IPS DF 6.9 (cell line): ENCODE results near the gene SEBOX.

Source experiments
- DNase-seq: peaks from one replicate; pipeline ENCODE4 v3.0.0-alpha.2; 2013; ENCODE audit warnings: low read depth, low spot score
- H3K27ac ChIP-seq: one replicate; pipeline ENCODE4 v1.5.1; 2013; ENCODE audit warnings: low read length, control low read depth
- H3K27me3 ChIP-seq: 2 replicates; pipeline ENCODE4 v1.6.1; 2013; ENCODE audit warnings: mild to moderate bottlenecking, low read length; ENCODE audit not compliant: control insufficient read depth, insufficient read depth
- H3K36me3 ChIP-seq: 2 replicates; pipeline ENCODE4 v1.6.1; 2013; ENCODE audit warnings: low read length; ENCODE audit not compliant: control insufficient read depth, insufficient read depth
- H3K4me1 ChIP-seq: 2 replicates; pipeline ENCODE4 v1.6.1; 2013; ENCODE audit warnings: low read length; ENCODE audit not compliant: control insufficient read depth, insufficient read depth
- H3K4me3 ChIP-seq: 2 replicates; pipeline ENCODE4 v1.5.1; 2013; ENCODE audit warnings: mild to moderate bottlenecking, low read length
- H3K9me3 ChIP-seq: 2 replicates; pipeline ENCODE4 v1.6.1; 2013; ENCODE audit warnings: low read length, inconsistent platforms; ENCODE audit not compliant: control insufficient read depth, insufficient read depth
- WGBS: extraction: QIAGEN DNeasy Blood & Tissue Kit; methylation state at CpG from one replicate; pipeline ENCODE4 v1.1.7; 2013; ENCODE audit warnings: mixed read lengths, missing lambda C conversion rate; ENCODE audit not compliant: insufficient read length, insufficient coverage; 5-methylcytosine and 5-hydroxymethylcytosine counted together

The SEBOX gene

GRCh38 chr17:28369684-28370034 lies 4.7 kb upstream of the SEBOX start:
- Histone ChIP-seq H3K27ac (no peak overlapping the region), H3K4me1 (peaks cover 9% of the 10 kb centered on the region), H3K9me3 (no peaks in the 10 kb centered on the region), H3K36me3 (no peaks in the 10 kb centered on the region), H3K4me3 (no peak overlapping the region), H3K27me3 (peaks cover 13% of the 10 kb centered on the region)
- DNase-seq: no peak
- WGBS: no CpG with 5 or more reads among the region's 10 CpGs

DNA sequence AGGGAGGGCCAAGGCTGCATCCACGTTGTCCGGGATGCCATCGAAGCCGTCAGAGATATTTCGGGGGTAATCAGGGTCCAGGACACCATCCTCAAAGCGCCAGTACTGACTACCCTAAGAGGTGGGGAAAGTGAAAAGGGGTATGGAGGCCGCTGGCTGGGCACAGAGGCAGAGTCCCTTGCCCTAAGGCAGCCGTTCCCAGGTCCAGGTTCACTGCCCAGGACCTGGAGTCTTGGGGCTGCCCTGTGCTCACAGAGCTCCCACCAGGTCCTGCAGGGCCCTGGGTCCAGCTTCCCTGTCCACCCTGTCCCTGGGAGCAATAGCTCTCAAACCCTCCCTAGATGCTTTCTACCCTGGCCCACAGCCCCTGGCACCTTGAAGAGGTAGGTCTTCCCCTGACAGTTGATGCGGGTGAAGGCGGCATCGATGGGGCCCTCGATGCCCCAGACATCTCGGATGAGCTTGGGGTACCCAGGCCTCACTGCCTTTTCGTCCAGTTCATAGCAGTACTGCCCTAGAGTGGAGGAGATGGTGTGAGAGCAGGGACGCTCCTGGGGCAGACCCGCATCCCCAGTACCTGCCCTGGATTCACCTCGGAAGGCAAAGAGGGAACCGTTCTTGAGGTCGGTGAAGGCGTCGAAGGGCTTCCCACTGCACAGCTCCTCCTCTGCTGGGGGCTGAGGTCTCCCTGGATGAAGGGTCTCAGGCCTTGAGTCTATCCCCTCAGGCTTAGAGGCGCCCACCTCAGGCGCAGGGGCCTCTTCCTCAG lies 4.1 kb upstream of the SEBOX start:
- WGBS: no CpG with 5 or more reads among the region's 23 CpGs
- no peak for DNase-seq
- H3K4me1 ChIP-seq: peaks cover 9% of the 10 kb centered on the region
- H3K36me3 ChIP-seq: no peaks in the 10 kb centered on the region
- H3K9me3 ChIP-seq: no peaks in the 10 kb centered on the region
- peaks cover 13% of the 10 kb centered on the region for H3K27me3 ChIP-seq
- no peak overlapping the region for H3K4me3 ChIP-seq
- no peak overlapping the region for H3K27ac ChIP-seq

DNA sequence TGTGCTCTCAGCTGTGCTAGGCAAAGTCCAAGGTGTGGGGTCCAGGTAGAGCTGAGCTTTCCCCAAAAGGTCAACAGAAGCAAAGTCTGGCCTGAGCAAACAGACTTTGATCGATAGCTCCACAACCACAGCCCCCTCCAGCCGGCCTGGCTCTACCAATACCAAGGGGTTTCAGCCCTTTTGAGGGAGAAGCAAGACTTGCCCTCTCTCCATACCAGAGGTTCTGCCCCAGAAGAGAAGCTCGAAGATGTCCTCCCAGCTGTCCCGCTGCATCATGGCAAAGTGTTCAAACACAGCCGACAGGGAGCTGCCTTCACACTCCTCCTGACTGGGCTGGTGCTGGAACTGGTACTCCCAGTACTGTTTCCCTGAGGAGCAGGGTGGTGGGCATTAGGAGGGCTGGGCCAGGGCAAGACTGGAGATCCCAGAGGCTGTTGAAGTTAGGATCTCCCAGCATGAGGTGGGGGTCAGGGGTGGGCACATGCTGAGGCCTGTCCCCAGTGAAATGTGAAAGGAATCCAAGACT lies 3.4 kb upstream of the SEBOX start:
- Histone ChIP-seq H3K27me3 (peaks cover 10% of the 10 kb centered on the region), H3K4me1 (peaks cover 9% of the 10 kb centered on the region), H3K36me3 (no peaks in the 10 kb centered on the region), H3K27ac (no peak overlapping the region), H3K4me3 (no peak overlapping the region), H3K9me3 (no peaks in the 10 kb centered on the region)
- WGBS: no CpG with 5 or more reads among the region's 5 CpGs
- DNase-seq: no peak

GRCh38 chr17:28367641-28368305 lies 2.8 kb upstream of the SEBOX start:
- WGBS: no CpG with 5 or more reads among the region's 21 CpGs
- no peaks in the 10 kb centered on the region for H3K9me3 ChIP-seq
- H3K4me3 ChIP-seq: no peak overlapping the region
- peaks cover 5% of the 10 kb centered on the region for H3K27me3 ChIP-seq
- no peak for DNase-seq
- peaks cover 8% of the 10 kb centered on the region for H3K4me1 ChIP-seq
- H3K27ac ChIP-seq: no peak overlapping the region
- no peaks in the 10 kb centered on the region for H3K36me3 ChIP-seq

DNA sequence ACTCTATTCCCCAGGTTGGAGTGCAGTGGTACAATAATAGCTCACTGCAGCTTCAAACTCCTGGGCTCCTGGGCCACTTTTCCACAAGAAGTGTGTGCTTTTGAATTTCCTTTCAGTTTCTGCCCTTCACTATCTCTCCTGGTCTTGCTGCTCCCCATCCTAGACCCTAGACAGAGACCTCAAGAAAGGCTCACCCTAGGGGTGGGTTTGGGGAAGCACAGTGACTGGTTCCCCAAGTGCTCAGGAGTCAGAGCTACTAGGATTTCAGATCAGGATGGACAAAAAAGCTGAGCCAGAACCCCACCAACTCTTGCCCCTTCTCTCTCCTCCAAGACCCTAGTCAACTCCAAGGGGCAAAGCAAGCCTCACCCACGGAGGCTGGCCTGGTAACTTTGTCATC lies 1.6 kb upstream of the SEBOX start:
- H3K27ac ChIP-seq: no peak overlapping the region
- H3K4me3 ChIP-seq: no peak overlapping the region
- no CpG with 5 or more reads among the region's 1 CpG for WGBS
- no peaks in the 10 kb centered on the region for H3K27me3 ChIP-seq
- DNase-seq: no peak
- H3K9me3 ChIP-seq: no peaks in the 10 kb centered on the region
- H3K4me1 ChIP-seq: 0 out of 2 replicates have a peak, but pooled peaks cover 3% of the 10 kb centered on the region
- H3K36me3 ChIP-seq: no peaks in the 10 kb centered on the region

DNA sequence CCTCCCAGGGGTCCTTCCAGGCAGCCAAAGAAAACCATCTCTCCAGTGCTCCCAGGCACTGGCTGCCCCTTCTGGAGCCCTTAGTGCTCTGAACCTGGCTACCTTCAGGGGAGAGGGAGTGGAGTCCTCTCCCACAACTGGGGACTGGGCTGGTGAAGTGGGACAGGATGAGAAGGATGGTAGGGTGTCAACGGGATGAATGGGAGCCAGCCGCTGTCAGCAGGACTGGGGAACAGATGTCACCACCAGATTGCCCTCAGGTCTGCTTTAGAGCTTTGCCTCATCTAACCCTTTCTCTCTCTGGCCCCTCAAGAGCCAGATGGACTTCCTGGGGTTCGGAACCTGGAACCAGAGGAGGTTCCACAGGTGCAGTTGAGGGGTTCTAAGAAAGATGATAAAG lies 488 bp upstream of the SEBOX start:
- no CpG with 5 or more reads among the region's 3 CpGs for WGBS
- DNase-seq: no peak
- no peaks in the 10 kb centered on the region for H3K9me3 ChIP-seq
- no peak overlapping the region for H3K27ac ChIP-seq
- no peaks in the 10 kb centered on the region for H3K27me3 ChIP-seq
- H3K4me3 ChIP-seq: no peak overlapping the region
- H3K4me1 ChIP-seq: 0 out of 2 replicates have a peak, but pooled peaks cover 3% of the 10 kb centered on the region
- H3K36me3 ChIP-seq: peaks cover 1% of the 10 kb centered on the region; the same call in 1 of the 2 replicates

- Histone ChIP-seq H3K36me3 (peaks cover 7% of the 10 kb centered on the region; the same call in 1 of the 2 replicates), H3K27ac (no peak overlapping the region), H3K27me3 (no peaks in the 10 kb centered on the region), H3K9me3 (no peaks in the 10 kb centered on the region), H3K4me1 (no peaks in the 10 kb centered on the region), H3K4me3 (no peak overlapping the region)
- no peak for DNase-seq
- no CpG with 5 or more reads among the region's 8 CpGs for WGBS
Measured at GRCh38 chr17:28363776-28364650, 986 bp downstream of the SEBOX start.

DNA sequence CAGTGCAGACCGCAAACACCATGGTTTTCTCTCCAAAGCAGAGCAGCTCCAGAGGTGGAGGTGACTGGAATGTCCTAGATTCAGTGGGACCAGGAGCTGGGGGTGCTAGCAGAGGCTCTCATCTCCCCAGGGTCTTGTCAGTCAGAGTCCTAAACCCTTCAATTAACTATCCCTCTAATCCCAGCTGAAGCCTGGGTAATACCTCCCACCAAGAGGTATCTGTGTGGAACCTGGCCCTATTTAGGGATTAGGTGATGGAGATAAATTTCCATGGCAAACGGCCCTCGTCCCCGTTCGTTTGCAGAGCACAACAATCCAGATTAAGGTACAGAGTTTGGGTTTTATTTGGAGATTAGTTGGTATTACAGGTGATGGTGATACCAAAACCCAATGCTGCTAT lies 1.8 kb downstream of the SEBOX start:
- no peaks in the 10 kb centered on the region for H3K4me1 ChIP-seq
- no peaks in the 10 kb centered on the region for H3K27me3 ChIP-seq
- no CpG with 5 or more reads among the region's 5 CpGs for WGBS
- DNase-seq: no peak
- H3K36me3 ChIP-seq: peaks cover 7% of the 10 kb centered on the region; the same call in 1 of the 2 replicates
- H3K27ac ChIP-seq: no peak overlapping the region
- no peaks in the 10 kb centered on the region for H3K9me3 ChIP-seq
- no peak overlapping the region for H3K4me3 ChIP-seq

DNA sequence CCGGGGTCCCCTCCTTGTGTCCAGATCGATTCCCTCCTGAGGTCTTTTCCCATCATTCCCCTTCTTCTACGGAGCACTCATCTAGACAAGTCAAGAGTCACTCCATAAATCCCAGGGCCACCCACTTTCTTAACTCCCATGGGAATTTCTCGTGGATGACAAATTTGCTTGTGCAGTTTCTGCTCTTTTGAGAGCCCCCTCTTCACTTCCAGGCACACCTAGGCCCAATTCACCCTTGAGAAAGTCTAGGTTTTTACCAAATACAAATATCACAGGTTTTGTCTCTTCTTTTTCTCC lies 7.2 kb downstream of the SEBOX start:
- Histone ChIP-seq H3K4me3 (peak overlapping the region; percentile 93; the same call in 1 of the 2 replicates), H3K36me3 (peaks cover 15% of the 10 kb centered on the region; the same call in 1 of the 2 replicates), H3K9me3 (no peaks in the 10 kb centered on the region), H3K27me3 (no peaks in the 10 kb centered on the region), H3K4me1 (no peaks in the 10 kb centered on the region), H3K27ac (no peak overlapping the region)
- no CpG with 5 or more reads among the region's 4 CpGs for WGBS
- no peak for DNase-seq
